ENCODE data around the gene PPP2R5E.

PPP2R5E gene

DNA sequence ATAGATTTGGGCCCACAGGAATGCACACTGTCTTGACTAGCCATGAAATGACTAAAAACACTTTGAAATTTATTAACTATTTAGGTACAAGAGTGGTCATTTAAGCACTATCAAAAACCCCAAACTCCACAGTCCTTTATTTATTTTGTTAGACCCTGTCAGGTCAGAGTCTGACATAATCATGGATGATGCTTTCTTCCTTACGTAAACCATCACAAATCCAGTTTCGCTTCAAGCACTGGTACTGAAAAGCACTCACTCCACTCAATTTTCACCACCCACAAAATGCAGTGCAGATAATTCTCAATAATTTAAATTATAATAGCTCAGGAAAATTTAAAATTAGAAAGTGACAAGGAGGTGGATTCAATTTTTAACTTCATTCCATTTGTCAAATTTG lies 25.8 kb downstream of the PPP2R5E start:
- no peak for DNase-seq

DNA sequence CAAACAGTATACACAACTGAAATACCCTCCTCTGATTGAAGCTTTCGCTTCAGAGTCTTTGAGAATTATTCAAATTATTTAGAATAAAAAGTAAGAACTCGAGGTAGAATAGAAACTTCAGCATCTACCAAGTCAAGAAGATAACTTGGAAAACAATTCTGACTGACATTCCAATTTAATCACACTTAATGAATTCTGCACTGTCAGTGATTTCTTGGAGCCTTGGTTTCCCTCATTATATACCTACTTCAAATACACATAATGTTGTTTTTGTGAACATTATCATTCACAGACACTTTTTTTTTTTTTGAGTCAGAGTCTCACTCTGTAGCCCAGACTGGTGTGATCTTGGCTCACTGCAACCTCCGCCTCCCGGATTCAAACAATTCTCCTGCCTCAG lies 27.9 kb downstream of the PPP2R5E start:
- DNase-seq, result no peak

DNA sequence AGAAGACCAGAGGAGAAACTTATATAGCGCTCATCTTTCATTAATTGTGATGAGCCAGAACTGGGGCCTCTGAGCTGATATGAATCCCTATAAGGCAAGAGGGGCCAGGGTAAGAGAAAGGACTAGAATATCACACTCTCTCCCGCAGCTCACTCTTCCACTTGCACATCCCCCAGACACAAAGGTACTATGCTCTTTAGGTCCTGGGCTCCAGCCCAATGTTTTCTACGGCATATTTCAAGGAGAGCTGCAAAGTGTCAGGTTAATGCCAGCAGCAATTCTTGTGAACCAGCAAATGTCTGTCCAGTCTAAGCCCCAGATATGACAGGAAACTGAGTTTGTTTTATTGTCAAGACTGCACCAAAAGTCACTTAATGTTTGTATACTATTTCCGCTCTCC lies 29.4 kb downstream of the PPP2R5E start:
- DNase-seq, result no peak

DNA sequence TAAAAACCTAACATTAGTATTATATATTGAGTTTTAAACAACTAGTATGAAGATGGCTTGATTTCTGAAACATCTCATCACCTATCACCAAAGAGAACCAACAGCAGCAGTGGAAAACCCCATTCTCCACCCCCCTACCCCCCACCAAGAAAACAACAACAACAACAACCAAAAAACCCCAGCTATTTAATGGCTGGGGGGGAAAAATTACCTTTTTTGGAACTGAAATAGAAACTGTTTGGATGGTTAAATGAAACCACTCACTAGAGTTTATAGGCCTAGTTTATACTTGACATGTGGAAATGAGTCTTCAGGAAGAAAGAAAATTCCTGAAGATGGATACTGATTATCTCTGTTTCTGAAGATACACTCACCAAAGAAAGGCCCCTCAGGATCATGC lies 30.3 kb downstream of the PPP2R5E start:
- no peak for DNase-seq

DNA sequence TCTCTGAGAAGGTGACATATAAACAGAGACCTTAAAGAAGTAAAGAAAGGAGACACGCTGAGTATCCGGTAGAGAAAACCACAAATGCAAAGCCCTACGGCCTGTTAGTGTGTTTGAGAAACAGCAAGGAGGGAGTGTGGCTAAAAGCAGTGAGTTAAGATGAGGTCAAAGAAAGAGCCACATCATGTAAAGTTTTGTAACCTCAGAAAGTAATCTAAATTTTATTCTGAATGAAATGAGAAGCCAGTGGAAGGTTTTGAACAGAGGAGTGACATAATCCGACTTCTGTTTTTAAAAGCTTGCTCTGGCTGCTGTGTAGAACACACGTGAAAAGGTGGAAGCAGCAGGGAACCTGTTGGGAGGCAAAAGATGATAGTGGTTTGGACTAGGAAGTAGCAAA lies 32.6 kb downstream of the PPP2R5E start:
- no peak for DNase-seq

DNA sequence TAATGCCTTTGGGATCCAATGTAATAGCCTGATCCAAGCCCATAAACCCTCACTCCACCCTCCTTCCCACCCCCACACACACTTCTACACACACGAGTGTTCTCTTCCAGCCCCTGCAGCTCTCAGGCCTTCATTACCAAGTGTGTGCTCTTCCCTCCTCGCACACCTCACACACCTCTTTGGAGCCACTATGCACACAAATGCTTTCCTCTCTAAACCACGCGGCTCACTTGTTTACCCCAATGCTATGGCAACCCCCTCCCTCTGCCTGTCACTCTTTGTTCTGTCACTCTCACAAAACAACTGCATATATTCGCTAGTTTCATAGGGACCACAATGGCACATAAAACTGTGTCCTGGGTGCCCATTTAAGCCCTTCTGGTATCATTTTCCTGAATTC lies 35.1 kb downstream of the PPP2R5E start:
- no peak for DNase-seq

DNA sequence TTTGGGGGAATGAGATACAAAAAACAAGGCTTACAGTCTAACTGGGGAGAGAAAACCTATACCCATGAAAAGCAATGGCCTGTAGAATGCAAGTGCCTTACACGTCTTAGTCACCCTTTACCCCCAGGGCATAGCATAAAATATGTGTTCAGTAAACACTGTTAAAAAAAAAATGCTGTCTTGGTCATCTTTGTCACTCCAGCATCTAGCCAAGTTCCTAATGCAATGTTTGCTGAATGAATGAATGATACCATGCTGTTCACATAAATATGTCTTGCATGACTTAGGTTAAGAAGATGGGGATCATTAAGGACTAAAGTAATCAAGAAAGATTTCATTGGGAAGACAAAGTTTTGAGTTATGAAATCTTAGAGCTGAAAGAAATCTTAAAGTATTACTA lies 38.5 kb downstream of the PPP2R5E start:
- DNase-seq, result no peak

DNA sequence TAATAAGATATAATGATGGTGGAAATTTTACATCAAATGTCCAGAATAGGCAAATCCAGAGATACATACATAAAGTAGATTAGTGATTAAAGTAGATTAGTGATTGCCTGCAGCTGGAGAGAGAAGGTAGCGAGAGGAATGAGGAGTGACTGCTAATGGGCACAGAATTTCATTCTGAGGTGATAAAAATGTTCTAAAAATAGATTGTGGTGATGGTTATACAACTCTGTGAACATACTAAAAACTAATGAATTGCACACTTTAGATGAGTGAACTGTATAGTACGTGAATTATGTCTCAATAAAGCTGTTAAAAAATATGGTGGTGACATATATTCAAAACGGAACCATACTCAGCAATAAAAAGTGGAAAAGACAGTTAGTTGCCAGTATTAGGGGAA lies 41.7 kb downstream of the PPP2R5E start:
- no peak for DNase-seq

DNA sequence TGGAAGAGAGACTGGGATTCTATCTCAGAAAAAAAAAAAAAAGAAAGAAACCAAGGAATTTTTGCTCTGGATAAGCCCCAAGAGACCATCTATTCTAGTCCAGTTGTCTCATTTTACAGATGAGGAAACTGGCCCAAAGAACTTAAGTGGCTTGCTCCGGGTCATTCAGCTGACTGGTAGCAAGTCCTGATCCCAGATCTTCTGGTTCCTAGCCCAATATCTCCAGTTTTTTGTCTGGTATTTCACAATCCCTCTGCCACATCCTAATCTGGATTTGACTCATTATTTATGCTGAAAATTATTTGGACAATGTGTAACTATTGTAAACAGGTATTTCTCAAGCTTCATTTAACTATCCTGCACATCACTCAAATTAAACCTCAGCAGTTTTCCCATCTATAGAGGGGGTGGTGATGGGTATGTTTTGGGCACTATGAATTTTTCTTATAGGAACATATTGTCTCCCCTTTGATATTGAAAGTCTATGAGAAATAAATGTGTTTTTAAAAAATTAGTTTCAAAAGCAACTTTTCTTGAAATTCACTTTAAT lies 43.4 kb downstream of the PPP2R5E start:
- DNase-seq, result no peak

DNA sequence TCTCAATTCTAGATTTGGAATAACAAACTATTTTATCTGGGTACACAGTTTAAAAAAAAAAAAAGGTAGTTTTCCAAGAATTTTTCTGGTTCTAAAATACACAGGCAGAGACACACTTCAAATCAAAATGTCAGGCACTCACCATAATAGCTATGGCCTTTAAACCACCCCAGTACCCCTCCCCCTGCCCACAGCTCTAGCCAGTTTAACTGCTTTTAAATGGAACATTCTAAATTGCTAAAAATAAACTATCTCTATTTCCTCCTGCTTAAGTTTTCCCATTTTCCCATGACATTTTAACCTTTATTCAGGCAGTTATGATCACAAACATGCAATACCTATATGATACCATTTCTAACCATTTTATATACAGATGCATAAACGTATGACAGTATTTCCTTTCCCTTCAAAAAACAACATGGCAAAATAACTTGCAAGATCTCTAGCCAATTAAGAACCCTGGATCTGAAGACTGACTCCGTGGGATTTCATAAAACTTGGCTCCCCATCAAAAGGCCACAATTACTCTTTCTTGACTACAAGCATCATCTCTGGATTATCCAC lies 46.3 kb downstream of the PPP2R5E start:
- no peak for DNase-seq

DNA sequence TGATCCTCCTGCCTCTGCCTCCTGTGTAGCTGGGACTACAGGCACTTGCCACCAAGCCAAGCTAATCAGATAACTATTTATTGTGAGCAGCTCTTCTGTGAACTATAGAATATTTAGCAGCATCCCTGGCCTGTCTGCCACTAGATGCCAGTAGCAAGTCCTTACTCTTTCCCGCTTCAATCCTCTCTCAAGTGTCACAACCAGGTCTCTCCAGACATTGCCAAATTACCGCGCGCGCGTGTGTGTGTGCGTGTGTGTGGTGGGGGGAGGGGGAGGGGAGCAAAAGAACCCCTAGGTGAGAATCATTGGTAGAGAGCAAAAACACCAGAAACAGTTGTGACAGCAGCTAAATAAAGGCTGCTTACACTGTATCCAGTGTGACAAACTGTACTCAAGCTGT lies 49.9 kb downstream of the PPP2R5E start:
- DNase-seq, result no peak

DNA sequence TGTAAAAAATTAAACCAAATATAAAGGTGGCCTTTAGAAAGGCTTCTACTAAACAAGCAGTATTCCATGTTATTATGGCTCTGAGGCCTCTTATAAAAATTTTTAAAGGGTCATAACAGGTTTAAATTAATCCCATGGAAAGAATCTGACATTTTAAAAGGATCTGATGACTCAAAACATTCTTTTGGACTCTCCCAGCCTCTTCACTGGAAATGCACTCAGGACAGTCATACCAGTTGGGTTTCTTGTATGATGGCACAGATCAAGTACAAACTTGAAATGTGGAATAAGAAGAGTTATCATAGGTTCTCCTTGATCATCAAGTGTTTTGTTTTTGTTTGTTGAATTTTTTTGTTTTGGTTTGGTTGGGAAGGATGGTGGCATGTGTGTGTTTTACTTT lies 50.8 kb downstream of the PPP2R5E start:
- no peak for DNase-seq

DNA sequence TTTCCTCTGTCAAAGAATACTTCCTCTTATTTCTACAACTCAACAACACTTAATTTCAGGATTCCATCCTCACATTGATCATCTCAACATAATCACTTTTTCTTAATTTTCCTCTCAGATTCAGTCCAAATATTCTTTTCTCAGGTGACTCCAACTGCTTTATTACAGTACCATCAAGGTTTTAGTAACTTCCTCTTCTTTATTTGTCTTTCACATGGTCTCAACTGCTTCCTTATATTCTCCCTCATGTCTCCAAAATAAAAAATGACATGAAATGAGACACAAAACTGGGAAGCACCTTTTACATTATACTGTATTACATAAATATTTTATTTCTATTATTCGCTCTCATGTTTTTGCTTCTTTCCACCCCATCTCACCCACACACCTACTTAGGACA lies 55.5 kb downstream of the PPP2R5E start:
- no peak for DNase-seq

DNA sequence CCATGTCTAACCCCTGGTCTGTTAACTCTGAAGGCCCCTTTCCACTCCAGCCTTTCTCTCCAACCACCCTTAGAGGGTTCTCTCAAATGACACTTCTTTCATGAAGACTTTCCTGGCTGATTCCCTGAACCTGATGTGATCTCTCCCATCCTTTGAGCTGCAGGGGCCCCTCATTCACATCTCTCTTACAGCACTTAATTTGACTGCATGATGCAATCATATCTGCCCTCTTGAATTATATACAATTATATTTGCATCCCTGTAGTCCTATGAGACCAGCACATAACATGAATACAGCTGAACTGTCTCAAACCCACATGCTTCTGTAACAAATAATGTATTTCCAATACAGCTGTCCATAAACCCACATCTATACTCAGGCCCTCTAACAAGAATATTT lies 56.4 kb downstream of the PPP2R5E start:
- no peak for DNase-seq

DNA sequence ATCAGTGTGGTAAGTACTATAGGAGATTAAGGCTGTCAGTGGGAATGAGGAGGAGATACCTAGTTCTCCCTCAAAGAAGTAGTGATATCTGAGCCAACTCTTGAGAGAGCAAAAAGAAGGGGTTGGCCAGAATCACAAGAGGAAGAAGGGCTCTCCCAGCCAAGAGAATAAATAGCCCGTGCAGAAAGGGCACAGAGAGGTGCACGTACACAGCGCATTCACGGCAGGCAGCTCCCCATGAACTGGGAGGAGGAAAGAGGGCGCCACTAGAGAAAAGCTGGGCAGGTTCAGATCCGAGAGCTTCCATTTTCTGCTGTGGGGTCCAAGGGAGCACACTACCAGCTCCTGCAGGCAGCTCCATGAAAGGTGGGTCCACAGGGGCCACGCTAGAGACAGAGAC lies 59.9 kb downstream of the PPP2R5E start:
- DNase-seq, result no peak

DNA sequence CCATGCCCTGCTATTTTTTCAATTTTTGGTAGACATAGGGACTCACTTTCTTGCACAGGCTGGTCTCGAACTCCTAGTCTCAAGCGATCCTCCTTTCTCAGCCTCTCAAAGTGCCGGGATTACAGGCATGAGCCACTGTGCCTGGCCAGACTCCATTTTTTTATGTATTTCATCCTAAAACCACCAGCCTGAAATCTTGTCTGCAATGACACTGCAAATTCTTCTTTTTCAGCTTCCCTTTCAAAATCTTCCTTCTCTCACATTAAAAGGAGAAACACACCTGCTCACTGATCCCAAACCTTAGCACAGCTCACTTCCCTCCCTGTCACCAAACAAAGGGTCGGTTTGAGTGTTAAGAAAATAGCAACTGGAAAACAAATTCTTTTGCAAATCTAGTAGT lies 62.6 kb downstream of the PPP2R5E start:
- DNase-seq, result no peak

DNA sequence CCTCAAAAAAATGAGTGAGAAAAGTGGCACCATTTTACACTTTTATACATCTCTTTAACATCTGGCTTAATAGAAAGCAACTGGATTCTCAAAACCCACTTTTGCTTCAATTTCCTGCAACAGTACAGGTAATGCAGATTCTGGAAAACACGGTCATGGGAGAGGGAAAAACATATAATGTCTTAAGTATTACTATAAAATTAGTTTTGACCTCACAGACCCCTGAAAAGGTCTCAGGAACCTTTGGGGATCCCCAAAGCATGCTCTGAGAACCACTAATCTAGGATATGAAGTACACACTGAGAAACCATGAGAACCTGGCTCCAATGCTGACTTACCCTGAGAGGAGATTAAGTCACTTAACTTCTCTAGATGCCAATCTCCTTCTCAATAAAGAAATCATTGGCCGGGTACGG lies 64.7 kb downstream of the PPP2R5E start:
- no peak for DNase-seq

DNA sequence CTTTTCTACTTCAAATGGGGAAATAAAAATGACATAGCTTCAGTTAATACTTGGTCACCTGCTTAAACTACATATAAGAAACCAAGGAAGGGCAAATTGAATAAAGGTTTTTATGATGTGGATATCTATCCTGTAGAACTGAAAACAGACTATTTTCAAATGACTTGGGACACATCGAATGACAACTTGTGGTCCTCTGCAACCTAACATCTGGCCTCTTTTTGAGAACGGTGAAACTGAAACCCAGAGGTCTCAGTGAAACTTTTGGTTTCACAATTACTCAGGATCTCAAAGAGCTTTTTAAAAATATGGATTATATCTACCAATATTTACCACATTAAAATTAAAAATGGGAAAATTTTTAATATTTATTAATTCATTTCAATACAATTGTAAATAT lies 65.2 kb downstream of the PPP2R5E start:
- no peak for DNase-seq

DNA sequence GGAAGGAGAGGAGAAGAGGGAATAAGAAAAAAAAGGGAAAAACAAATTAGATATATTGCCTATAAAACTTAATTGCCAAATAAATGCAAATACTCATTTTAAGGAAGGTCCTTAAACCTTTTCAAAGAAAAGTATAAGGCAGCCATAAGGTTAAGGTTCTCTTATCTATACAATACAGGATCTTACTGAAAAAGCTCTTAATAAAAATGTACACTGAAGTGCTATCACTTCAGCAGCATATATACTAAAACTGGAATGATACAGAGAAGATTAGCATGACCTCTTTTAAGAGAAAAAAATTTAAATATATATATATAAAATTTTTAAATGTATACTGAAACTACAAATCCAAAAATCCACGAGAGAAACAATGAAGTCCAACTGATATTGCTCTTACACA lies 65.6 kb downstream of the PPP2R5E start:
- no peak for DNase-seq

DNA sequence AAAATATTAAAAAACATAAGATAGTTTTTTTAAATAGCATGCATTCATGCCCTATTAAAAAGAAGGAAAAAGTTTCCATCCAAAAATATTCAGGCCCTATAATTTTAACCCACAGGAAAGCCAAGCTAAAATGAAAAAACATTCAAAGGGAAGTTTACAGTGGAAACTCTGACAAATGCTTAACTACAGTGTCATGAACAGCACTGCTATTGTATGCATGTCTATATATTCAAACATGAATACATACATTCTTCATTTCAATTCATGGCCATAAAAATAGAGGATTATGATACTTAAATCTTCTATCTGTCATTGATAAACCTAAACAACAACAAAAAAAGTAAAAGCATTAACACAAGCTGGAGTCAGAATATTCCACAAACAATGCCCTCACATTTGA lies 67.4 kb downstream of the PPP2R5E start:
- DNase-seq, result no peak

DNA sequence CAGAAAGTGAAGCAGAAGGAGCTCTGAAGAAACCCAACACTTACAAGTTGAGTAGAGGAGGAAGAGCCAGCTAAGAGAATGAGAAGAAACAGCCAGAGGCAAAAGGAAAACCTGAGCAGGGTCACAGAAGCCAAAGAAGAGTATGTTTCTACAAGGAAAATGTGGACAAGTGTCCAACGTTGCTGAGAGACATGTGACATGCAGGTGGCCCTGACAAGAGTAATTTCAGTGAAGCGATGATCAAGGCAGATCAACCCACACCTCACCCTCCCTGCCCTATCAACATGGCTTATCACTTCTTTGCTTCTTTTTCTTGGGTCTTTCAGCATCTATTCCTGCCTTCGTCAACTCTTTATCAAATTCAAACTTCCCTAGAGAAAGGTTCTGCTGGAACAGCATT lies 68.3 kb downstream of the PPP2R5E start:
- no peak for DNase-seq

DNA sequence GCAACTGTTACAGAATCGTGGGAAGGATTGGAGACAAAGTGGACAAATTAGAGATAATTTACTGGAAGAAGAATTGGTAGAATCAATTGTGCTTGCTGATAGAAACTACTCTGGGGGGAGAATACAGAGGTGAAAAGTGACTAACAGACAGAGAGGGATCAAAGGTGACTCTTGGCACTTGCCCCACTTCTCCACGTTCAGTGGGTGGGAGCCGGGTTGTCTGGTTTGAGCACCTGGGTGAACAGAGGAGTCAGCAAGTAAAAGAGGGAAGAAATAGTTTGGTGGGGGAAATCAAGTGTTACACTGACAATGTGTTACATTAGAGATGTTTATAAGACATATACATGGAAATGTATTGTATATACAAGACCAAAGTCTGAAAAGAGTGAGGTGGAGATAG lies 69.1 kb downstream of the PPP2R5E start:
- DNase-seq, result peak in 1 of 2 experiments; percentile 12

DNA sequence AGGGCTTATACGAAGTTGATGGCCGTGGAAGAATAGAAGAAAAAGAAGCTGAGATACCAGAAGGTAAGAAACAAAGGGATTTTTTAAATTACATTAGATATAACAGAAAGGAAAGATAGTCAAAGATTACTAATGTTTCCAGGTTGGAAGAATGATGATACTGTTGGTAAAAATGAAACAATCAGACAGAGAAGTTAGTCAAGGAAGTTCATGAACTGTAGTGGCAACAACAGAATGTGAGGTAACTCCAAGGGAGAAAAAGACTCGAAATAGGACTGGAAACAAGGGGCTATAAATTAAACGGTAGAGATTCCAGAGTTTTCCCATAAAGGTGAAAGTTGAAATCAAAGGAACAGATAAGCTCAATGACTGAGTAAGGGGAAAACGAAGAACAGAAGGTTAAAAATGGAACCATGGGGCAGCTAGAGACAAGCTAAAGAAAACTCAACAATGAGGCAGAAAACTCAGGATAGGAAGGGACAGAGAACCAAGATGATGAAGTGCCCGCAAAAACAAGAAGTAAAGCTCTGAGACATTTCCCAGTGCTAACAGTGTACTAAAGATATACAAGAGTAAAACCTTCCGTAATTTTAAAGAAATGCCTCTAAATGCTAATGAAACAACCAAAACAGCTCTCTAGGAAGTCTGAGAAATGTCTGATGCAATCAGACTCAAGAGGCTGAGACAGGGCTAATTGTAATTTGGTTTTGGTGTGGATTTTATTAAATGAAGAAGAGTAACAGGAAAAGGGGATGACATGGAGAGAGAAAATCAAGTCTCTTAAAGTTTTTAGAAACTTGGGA lies 70.0 kb downstream of the PPP2R5E start:
- no peak for DNase-seq

DNA sequence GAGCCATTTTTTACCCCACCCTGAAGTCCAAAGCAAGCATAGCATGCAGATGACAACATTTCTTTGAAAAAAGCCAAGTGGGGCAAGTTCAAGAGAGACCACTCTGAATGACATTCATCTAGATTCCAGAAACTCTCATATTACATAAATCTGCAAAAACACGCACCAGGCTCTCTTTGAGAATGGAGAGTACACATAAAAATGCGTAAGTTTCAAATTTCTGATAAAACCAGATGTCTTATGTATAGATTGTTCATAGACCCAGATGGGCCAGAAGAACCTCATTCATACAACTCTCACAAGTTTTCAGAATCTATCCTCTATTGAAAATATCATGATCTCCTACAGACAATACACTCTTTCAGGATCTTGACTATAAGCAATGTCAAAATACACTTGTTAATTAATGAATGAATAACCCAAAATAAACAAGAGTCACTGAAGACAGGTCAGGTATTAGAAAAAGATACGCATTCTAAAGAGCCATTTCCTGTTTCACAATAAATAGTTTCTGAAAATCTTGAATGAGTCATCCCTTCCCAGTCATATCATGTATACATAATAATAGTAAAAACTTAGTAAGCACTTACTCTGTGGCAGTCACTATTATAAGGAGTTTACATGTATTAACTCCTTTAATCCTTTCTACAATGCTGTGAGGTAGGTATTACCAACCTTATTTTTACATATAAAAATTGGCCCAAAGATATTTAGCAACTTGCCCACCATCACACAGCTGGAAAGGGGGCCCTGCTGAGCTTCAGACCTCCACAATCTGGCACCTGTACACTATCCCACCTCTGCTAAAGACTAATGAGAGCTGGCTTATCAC lies 72.0 kb downstream of the PPP2R5E start:
- DNase-seq, result no peak
